Keratinocyte (primary cell): Measurements from ENCODE around the gene MAN1C1.

Experiments
- EZH2 ChIP-seq: IDR thresholded peaks from one replicate; pipeline ENCODE4 v1.6.1; 2012; ENCODE audit warnings: inconsistent platforms, mild to moderate bottlenecking, low read length, moderate library complexity
- TF ChIP-seq, protein P1 (sequence below), 3 experiments: IDR thresholded peaks in 1 of 3; conservative IDR thresholded peaks in 1 of 3; optimal IDR thresholded peaks in 1 of 3; 2 replicates in 2 of 3; 3 replicates in 1 of 3; pipeline versions ENCODE3 to v1.5.1; 2011; ENCODE audit warnings: low read length in 3 of 3, mild to moderate bottlenecking in 3 of 3, moderate library complexity in 2 of 3, control low read depth in 1 of 3, inconsistent platforms in 1 of 3; ENCODE audit not compliant: insufficient read depth in 2 of 3; ENCODE audit errors: extremely low read depth in 1 of 3

DNA sequence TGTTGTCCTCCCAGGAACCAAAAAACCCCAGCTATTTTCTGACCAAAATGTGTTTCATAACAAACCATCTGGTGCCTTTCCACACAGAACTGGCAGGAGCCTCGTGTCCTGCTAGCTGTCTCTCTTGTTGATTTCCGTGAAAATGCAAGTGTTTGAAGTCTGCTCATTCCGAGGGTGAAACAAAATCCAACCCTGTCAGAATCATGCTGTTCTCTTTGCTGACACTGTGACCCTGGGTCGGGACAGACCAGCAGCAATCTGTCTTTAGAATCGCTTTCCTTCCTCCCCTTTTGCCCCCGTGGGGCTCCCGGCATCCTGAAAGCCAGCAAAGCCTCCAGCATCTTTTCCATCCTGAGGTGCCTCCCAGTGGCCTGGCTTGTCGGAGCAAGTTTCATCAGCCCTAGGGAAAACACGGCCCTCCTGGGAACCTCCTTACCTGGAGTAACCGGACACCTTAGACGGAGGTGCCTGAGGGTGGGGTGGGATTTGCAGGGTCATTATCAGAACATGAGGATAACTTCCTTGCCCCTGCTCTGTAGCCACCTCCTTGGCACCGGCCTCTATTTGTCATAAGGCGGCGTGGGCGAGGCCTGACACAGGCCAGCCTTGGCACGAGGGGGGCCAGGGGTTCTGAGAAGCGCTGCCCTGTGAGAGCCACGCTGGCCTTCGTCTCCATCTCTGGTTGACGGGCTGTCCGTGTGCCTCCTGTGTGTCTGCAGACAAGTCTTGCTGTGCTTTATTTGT is 48.3 kb upstream of the MAN1C1 start:
- TF ChIP-seq, protein P1, sequence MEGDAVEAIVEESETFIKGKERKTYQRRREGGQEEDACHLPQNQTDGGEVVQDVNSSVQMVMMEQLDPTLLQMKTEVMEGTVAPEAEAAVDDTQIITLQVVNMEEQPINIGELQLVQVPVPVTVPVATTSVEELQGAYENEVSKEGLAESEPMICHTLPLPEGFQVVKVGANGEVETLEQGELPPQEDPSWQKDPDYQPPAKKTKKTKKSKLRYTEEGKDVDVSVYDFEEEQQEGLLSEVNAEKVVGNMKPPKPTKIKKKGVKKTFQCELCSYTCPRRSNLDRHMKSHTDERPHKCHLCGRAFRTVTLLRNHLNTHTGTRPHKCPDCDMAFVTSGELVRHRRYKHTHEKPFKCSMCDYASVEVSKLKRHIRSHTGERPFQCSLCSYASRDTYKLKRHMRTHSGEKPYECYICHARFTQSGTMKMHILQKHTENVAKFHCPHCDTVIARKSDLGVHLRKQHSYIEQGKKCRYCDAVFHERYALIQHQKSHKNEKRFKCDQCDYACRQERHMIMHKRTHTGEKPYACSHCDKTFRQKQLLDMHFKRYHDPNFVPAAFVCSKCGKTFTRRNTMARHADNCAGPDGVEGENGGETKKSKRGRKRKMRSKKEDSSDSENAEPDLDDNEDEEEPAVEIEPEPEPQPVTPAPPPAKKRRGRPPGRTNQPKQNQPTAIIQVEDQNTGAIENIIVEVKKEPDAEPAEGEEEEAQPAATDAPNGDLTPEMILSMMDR (optimal IDR thresholded peaks at IDR 0.05 in 1 of 3, IDR thresholded peaks at IDR 0.05 in 1 of 3, conservative IDR thresholded peaks at IDR 0.05 in 1 of 3; ENCODE audit: extremely low read depth in 1 of 3, insufficient read depth in 2 of 3, low read length in 3 of 3), result peak in 1 of 3 experiments; percentile 33
- TF ChIP-seq EZH2, result no peak
